Breast epithelium (tissue), 3 donors: ENCODE measurements around the gene NSF.
"Not testable (repeated sequence)": the region's sequence is repeated elsewhere in the genome, so short reads cannot be mapped to it uniquely, and the experiment has no call there.

Experiments used
- POLR2AphosphoS5 ChIP-seq, 3 donors: sonication (generic); formaldehyde crosslinking; IDR thresholded peaks; one replicate each; pipeline ENCODE4 v1.6.1; 2017; ENCODE audit warnings: antibody characterized with exemption in 3 of 3
- TF ChIP-seq, protein P1 (sequence below), 3 donors: fragments of 450-650 bp; IDR thresholded peaks; one replicate each; pipeline ENCODE4 v1.5.1; 2016 to 2017; ENCODE audit warnings: antibody characterized with exemption in 3 of 3, mild to moderate bottlenecking in 3 of 3, moderate library complexity in 3 of 3

DNA sequence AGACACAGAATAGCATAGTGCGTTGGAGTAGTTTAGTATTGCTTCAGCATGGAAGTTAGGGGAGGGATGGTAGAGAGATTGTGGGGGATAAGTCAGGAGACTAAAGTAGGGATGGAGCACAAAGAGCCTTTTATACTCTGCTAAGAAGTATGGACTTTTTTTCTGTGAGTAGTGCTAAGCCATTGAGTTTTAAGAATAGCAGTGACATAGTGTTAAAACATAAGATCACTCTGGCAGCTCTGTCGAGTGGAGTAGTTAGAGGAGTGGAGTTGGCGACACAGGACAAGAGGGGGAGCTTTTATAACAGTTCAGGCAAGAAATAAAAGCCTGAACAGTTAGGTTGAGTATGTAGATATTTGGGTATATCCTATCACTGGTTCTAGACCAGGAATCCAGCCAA is 106.1 kb downstream of the NSF start:
- TF ChIP-seq POLR2AphosphoS5 (IDR thresholded peaks at IDR 0.05): not testable (repeated sequence)
- TF ChIP-seq, protein P1, sequence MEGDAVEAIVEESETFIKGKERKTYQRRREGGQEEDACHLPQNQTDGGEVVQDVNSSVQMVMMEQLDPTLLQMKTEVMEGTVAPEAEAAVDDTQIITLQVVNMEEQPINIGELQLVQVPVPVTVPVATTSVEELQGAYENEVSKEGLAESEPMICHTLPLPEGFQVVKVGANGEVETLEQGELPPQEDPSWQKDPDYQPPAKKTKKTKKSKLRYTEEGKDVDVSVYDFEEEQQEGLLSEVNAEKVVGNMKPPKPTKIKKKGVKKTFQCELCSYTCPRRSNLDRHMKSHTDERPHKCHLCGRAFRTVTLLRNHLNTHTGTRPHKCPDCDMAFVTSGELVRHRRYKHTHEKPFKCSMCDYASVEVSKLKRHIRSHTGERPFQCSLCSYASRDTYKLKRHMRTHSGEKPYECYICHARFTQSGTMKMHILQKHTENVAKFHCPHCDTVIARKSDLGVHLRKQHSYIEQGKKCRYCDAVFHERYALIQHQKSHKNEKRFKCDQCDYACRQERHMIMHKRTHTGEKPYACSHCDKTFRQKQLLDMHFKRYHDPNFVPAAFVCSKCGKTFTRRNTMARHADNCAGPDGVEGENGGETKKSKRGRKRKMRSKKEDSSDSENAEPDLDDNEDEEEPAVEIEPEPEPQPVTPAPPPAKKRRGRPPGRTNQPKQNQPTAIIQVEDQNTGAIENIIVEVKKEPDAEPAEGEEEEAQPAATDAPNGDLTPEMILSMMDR (IDR thresholded peaks at IDR 0.05): not testable (repeated sequence)
